Fibroblast of skin of left biceps (primary cell): Measurements from ENCODE around the gene TSGA10IP.

Experiments
- DNase-seq, 2 experiments: peaks; one replicate each; pipeline ENCODE4 v3.0.0-alpha.2; 2013; ENCODE audit warnings: low read depth in 2 of 2

Gene TSGA10IP

GRCh38 chr11:65945430-65945911, at the start of gene TSGA10IP:
TSS of gene TSGA10IP (plus strand) at chr11:65945480. CDS start at chr11:65945676, 196 bp downstream.
- no peak for DNase-seq

DNA sequence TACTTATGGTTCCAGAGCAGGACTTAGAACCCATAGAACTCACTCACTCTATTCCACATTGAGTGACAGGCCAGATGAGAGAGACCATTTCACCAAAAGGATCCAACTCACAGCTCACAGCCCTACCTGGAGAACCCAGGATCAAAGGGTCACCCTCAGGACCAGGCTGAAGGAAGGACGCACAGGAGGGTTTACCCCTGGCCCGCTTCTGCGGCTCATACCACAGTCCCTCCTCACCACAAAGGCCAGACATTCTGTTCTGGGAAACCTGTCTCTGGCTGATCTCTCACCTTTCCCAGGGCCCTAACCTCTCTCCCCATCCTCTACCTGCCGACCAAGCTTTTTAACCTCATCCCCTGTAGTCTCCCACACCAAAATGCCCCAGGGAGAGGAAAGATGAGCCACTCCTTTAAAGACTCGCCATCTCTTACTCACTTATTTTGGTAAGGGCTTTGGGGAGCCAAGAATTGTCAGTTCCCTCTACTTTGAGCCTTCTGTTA, 49.7 kb upstream of the TSGA10IP start:
- no peak for DNase-seq

- DNase-seq = no peak
Measured at GRCh38 chr11:65896034-65896999, 49.0 kb upstream of the TSGA10IP start.

- no peak for DNase-seq
Measured at GRCh38 chr11:65897020-65897471, 48.2 kb upstream of the TSGA10IP start.

- DNase-seq = no peak
Measured at GRCh38 chr11:65898656-65899355, 46.5 kb upstream of the TSGA10IP start.

GRCh38 chr11:65899356-65900124, 45.7 kb upstream of the TSGA10IP start:
- no peak for DNase-seq

- DNase-seq = peak; percentile 77 to 79
Measured at GRCh38 chr11:65900125-65900898, 45.0 kb upstream of the TSGA10IP start, which contains the start of gene FOSL1. TSS of gene FOSL1 (minus strand) at chr11:65900388. CDS start at chr11:65900339, 49 bp downstream.

GRCh38 chr11:65900899-65901180, 44.4 kb upstream of the TSGA10IP start:
- DNase-seq = no peak

DNA sequence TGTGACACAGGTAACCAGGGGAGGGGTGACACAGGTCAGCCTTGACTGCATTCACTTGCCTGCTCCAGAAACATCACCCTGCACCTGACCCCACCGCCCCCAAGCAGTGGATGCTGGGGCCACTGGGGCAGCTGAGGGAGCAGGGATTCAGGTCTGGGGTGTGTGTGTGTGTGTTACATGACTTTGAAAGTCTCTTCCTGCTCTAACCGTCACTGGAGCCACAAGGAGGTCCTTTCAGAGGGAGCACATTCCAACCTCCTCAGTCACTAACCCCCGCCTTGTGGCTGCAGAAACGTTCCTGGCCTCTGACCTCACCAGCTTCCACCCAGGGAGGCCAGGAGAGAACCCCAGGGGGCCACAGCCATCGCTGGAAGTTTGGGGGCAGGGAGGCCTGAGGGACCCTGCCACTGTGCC, 42.2 kb upstream of the TSGA10IP start:
- peak in 1 of 2 experiments; percentile 53 for DNase-seq

DNA sequence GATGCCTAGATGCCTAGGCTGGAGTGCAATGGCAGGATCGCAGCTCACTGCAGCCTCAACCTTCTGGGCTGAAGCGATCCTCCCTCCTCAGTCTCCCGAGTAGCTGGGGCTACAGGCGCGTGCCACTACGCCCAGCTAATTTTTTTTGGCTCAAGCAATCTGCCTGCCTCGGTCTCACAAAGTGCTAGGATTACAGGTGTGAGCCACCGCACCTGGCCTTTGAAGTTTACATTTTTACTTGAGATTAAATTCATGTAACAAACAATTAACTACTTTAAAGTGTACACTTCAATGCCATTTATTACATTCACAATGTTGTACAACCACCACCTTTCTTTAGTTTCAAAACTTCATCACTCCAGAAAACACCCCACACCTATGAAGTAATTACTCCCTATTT, 41.6 kb upstream of the TSGA10IP start:
- no peak for DNase-seq

DNA sequence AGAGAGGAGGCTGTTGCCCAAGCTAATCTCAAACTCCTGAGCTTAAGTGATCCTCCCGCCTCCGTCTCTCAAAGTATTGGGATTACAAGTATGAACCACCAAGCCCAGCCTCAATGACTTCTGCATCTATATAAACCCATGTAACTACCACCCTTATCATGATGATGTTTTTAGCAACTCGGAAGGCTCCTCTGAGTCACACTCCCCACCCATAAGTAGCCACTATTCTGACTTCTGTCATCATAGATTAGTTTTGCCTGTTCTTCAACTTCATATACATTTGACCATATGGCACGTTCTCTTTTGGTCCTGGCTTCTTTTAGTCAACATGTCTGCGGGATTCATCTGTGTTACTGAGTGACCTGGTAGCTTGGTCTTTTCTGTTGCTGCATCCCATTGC, 38.7 kb upstream of the TSGA10IP start:
- no peak for DNase-seq

DNA sequence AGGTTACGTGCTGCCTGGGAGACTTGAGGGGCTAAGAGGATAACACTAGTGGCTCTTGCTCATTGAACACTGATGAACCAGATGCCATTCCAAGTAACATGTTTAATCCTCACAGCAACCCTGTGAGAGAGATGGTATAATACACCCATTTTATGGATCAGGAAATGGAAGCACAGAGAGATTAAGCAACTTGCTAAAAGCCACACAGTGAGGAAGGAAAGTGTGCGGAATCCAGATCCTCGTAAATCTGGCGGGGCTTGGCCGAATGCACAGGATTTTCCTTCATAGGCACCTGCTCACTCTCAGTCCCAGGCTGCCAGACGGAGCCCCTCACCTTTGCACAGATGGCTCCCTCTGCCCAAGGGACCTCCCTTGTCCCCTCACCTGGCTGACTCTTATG, 37.4 kb upstream of the TSGA10IP start:
- no peak for DNase-seq

DNA sequence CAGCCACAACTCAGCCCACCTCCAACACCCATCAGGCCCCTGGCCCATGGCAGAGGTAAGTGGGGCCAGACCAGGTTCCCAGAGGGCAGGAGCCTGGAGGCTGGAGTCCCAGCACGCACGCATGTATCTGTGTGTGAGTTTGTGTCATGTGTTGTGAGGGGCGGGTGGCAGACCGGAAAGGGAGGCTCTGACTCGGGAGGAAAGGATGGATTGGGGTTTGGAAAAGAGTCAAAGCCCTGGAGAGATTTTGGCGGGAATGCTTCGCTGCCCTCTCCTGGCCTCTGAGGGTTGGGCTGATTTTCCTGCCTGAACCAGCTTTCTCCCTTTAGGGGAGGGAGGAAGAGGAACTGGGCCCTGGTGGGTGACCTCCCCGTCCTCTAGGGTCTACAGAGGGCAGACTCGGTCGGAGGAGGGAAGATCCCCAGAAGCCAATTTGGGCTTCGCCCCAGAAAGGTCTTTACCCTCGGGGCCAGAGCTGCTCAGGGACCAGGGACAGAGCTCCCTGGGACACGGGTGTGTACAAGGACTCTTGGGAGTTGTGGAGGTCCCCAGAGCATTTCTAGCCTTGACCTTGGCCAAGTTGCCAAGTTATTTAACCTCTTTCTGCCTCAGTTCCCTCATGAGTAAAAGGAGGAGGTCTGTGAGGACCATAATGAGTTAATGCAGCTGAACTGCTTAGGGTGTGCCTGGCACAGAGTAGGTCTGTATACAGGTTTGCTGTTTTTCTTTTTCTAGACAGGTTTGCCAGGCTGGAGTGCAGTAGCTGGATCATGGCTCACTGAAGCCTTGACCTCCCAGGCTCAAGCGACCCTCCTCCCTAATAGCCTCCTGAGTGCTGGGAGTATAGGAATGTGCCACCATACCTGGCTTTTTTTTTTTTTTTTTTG, 33.4 kb upstream of the TSGA10IP start:
- DNase-seq = peak; percentile 62 to 64

GRCh38 chr11:65912845-65913244, 32.4 kb upstream of the TSGA10IP start:
- no peak for DNase-seq

- no peak for DNase-seq
Measured at GRCh38 chr11:65915101-65915820, 30.0 kb upstream of the TSGA10IP start.

DNA sequence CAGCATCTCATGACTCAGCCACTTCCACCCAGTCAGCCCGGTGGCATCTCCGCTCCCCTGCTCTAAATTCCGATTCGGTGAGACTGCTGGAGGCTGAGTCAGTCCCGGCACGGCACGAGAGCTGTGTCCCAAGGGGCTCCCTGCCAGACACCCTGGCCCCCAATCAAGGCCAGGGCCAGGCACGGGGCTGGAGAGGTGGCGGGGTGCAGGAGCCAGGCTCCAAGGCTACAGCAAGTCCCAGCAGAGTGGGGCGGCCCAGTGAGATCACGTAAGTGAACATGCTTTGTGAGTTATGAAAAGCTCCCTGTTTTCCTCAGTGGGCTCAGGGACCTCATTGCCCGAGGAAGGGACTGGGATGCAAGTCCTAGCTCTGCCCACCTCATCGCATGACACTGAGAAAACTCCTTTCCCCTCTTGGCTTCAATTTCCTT, 29.4 kb upstream of the TSGA10IP start:
- peak; percentile 89 to 92 for DNase-seq

GRCh38 chr11:65916391-65916790, 28.9 kb upstream of the TSGA10IP start:
- DNase-seq = no peak

DNA sequence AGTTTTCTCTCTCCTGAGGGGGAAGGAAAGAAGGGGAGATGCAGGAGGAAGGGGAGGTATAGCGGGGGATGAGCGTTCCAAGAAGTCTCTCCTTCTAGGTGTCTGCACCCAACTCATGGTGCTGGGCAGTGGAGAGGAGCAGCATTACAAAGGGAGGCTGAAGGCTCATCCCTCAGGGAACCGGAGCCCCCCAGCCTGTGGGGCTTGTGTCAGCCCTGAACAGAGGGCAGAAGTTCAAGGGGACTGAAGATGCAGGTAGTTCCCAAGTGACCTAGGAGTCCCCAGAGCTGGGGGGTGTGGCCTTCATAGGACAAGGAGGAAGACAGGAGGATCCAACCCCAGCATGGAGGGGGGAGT, 28.2 kb upstream of the TSGA10IP start:
- no peak for DNase-seq
